ENCODE measurements around the gene EVA1C.

DNA sequence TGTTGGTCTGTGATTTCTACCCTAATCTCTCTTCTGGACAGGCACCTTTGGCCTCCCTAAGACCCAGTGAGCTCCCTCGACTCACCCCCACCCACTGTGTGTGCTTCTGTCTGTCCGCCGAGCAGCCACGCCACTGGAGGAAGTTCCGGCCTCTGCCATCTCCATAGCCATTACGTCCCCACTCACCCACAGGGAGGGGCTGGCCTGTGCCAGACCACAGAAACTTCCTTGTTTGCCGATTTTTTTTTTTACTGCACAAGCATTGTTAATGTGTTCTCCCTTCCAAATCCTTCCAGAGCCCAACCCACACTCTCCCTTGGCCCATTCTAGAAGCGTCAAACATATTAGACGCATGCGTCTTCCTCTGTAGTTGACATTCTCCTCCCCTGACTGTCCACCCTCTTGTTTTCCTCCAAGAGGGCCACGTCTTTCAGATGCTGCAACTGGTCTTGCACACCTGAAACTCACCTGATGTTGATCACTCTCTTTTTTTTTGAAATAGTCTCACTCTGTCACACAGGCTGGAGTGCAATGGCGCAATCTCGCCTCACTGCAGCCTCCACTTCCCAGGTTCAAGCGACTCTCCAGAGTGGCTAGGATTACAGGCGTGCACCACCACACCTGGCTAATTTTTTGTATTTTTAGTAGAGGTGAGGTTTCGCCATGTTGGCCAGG is 72.3 kb downstream of the EVA1C start:
- TF ChIP-seq, protein P1, sequence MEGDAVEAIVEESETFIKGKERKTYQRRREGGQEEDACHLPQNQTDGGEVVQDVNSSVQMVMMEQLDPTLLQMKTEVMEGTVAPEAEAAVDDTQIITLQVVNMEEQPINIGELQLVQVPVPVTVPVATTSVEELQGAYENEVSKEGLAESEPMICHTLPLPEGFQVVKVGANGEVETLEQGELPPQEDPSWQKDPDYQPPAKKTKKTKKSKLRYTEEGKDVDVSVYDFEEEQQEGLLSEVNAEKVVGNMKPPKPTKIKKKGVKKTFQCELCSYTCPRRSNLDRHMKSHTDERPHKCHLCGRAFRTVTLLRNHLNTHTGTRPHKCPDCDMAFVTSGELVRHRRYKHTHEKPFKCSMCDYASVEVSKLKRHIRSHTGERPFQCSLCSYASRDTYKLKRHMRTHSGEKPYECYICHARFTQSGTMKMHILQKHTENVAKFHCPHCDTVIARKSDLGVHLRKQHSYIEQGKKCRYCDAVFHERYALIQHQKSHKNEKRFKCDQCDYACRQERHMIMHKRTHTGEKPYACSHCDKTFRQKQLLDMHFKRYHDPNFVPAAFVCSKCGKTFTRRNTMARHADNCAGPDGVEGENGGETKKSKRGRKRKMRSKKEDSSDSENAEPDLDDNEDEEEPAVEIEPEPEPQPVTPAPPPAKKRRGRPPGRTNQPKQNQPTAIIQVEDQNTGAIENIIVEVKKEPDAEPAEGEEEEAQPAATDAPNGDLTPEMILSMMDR (IDR thresholded peaks at IDR 0.05; ENCODE audit: low read depth, low read length), result no peak
- TF ChIP-seq EZH2phosphoT487 (IDR thresholded peaks at IDR 0.05; ENCODE audit: low read depth), result no peak

Data from OCI-LY3 (cell line).